ENCODE data around the gene ITPK1.

GRCh38 chr14:92935446-92935845 lies 180.3 kb downstream of the ITPK1 start:
- TF ChIP-seq CTCF (conservative IDR thresholded peaks at IDR 0.05) (no peak), ZFX (IDR thresholded peaks at IDR 0.05) (no peak)
